SK-N-MC (cell line): ENCODE results near the gene CYB5R3.

Source experiments
- EZH2 ChIP-seq: fragments of 200-600 bp; sonication (generic); IDR thresholded peaks from one replicate; pipeline ENCODE4 v1.6.1; 2017; ENCODE audit warnings: antibody characterized with exemption
- FOXP2 ChIP-seq: optimal IDR thresholded peaks from 2 replicates; pipeline ENCODE3; 2011; ENCODE audit warnings: mild to moderate bottlenecking, moderate library complexity; ENCODE audit not compliant: insufficient read depth; ENCODE audit errors: extremely low read length, control extremely low read depth
- POLR2AphosphoS5 ChIP-seq: IDR thresholded peaks from 2 replicates; pipeline ENCODE4 v1.6.1; 2012; ENCODE audit warnings: mild to moderate bottlenecking, low read depth, low read length, borderline replicate concordance

- TF ChIP-seq POLR2AphosphoS5, result no peak
- TF ChIP-seq EZH2, result no peak
- no peak for TF ChIP-seq FOXP2
These were observed 44.8 kb downstream of the CYB5R3 start for GRCh38 chr22:42604403-42604802.
